AG04449 (cell line): ENCODE results near the gene LRG1.

ENCODE experiments used
- CTCF ChIA-PET: fragments of 350-600 bp; formaldehyde crosslinking; extraction: SDS; loops from one replicate; lab custom pipeline; 2021; ENCODE audit warnings: antibody characterized with exemption; lab: Yijun Ruan, JAX
- POLR2A ChIA-PET: fragments of 400-600, 350-600 bp; formaldehyde crosslinking; extraction: SDS; loops from one replicate; lab custom pipeline; 2020; ENCODE audit warnings: antibody characterized with exemption, inconsistent platforms; lab: Yijun Ruan, JAX
- DNase-seq: peaks from one replicate; pipeline ENCODE4 v3.0.0-alpha.2; 2010; ENCODE audit warnings: low read depth, low spot score
- H3K4me3 ChIP-seq: 2 replicates; pipeline ENCODE4 v1.5.1; 2011; ENCODE audit warnings: low read depth, mild to moderate bottlenecking, control low read depth, low read length
- CTCF ChIP-seq: IDR thresholded peaks from one replicate; pipeline ENCODE4 v1.5.1; 2011; ENCODE audit warnings: mild to moderate bottlenecking, moderate library complexity, low read length, control low read depth, inconsistent platforms; ENCODE audit not compliant: insufficient read depth; ENCODE audit errors: missing control alignments

LRG1 gene

GRCh38 chr19:4585556-4585955 lies 45.7 kb upstream of the LRG1 start:
- ChIA-PET POLR2A (interaction anchor here (0.6 kb wide), 1 partner anchor 12 kb away, joined by 3 read pairs; no protein-coding TSS in a partner anchor), CTCF (interaction anchor here (0.9 to 3.2 kb wide), 8 partner anchors 9 to 60 kb away, joined by 3 to 10 read pairs (median 5); no protein-coding TSS in a partner anchor)
- no peak overlapping the region for H3K4me3 ChIP-seq
- no peak for DNase-seq
- no peak for TF ChIP-seq CTCF

GRCh38 chr19:4584670-4585460 lies 45.0 kb upstream of the LRG1 start:
- POLR2A ChIA-PET, result interaction anchor here (0.6 kb wide), 1 partner anchor 12 kb away, joined by 3 read pairs; no protein-coding TSS in a partner anchor
- DNase-seq, result no peak
- peak overlapping the region; percentile 59 for H3K4me3 ChIP-seq
- CTCF ChIA-PET, result interaction anchor here (0.9 to 3.2 kb wide), 10 partner anchors 9 to 60 kb away, joined by 3 to 10 read pairs (median 4); no protein-coding TSS in a partner anchor
- no peak for TF ChIP-seq CTCF

GRCh38 chr19:4583961-4584669 lies 44.3 kb upstream of the LRG1 start:
- ChIA-PET POLR2A (no interaction called here), CTCF (interaction anchor here (1.0 to 3.2 kb wide), 5 partner anchors 8 to 51 kb away, joined by 3 to 10 read pairs (median 9); no protein-coding TSS in a partner anchor)

GRCh38 chr19:4582980-4583842 lies 43.4 kb upstream of the LRG1 start:
- CTCF ChIA-PET, result no interaction called here
- no peak overlapping the region for H3K4me3 ChIP-seq
- POLR2A ChIA-PET, result no interaction called here
- no peak for TF ChIP-seq CTCF
- no peak for DNase-seq

More at GRCh38 chr19:4583961-4584669, 44.3 kb upstream of the LRG1 start:
- no peak for TF ChIP-seq CTCF
- no peak for DNase-seq
- H3K4me3 ChIP-seq, result peak overlapping the region; percentile 59

- CTCF ChIA-PET, result no interaction called here
- DNase-seq, result no peak
- POLR2A ChIA-PET, result no interaction called here
- TF ChIP-seq CTCF, result no peak
- H3K4me3 ChIP-seq, result peak overlapping the region; percentile 12
These were observed 42.1 kb upstream of the LRG1 start for GRCh38 chr19:4581666-4582553.
